Fibroblast of skin of right quadriceps (primary cell): ENCODE data around the gene ST8SIA2.

ENCODE experiments used
- DNase-seq: peaks from one replicate; pipeline ENCODE4 v3.0.0-alpha.2; 2013

ST8SIA2 gene, protein sequence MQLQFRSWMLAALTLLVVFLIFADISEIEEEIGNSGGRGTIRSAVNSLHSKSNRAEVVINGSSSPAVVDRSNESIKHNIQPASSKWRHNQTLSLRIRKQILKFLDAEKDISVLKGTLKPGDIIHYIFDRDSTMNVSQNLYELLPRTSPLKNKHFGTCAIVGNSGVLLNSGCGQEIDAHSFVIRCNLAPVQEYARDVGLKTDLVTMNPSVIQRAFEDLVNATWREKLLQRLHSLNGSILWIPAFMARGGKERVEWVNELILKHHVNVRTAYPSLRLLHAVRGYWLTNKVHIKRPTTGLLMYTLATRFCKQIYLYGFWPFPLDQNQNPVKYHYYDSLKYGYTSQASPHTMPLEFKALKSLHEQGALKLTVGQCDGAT

DNA sequence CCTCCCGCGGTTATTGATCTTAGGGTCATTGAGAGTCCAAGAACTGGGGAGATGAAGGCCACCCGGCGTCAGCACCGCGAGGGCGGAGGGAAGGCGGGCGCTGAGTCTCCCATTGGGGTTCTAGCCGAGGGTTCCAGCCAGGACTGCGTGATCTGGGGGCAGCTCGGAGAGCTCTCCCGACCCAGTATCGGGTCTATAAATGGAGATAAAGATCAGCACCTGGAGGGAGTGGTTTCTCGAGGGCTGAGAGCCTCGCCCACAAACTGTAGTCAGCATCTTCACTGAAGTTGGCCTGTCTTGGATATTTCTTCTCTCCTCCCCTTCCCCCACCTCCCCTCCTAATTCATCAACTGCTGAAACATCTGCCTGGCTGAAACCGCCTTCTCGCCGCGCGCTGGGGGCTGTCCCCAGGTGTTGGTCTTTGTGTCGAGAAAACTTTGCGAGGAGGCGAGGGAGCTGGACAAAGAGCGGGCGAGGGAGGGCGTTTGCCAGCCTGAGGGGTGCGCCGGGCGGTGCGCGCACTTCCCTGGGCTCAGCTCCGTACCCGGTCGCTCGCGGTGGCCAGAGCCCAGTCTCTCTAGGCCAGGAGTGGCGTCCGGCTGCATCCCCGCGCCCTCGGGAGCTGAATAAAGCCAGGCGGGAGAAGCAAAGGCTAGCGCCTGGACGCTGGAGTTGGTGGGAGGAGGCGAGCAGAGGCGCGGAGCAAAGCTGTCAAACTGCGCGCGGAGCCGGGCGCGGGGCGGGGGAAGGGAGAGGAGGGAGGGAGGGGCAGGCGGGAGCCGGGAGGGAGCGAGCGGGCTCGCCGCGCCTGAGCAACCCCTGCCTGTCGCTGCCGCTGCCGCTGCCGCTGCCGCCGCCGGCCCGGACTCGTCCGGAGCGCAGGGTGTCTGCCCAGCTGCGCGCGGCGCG lies at the start of gene ST8SIA2:
TSS of gene ST8SIA2 (plus strand) at position 811 of the 909 bp plus-strand sequence. CDS start 184 bp downstream, outside the sequence.
- peak; percentile 49 for DNase-seq

DNA sequence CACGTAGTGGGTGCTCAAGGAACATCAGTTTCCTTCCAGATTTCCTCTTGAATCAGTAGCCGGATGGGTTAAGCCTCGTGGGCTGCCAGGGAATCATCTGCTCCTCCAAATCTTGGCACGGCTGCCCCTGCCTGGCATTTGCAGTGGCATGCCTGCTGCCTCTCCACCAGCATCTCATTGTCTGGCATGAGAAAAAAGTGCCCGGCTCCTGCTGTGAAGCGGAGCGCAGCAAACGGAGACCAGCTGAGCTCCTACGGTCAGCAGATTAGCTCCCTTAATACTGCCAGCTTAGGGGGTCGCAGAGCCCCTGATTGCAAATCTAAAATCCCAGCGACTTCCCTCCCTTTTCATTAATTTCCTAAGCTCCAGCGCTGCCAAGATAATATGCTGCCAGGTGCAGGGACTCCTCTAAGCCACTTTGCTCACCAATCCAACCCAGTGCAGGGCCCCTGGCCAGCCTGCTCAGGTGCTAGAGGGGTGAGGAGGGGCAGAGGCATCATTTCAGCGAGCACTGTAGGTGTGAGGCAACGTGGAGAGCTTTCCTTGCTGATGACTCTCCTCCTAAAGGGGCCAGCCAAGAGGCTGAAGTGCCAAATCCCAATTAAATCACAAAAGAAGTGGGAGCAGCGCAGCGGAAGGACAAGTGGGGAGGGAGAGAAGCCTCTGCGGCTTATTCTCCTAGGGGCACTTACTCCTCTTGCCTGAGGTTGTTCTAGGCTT lies 49.6 kb upstream of the ST8SIA2 start:
- DNase-seq: no peak

DNA sequence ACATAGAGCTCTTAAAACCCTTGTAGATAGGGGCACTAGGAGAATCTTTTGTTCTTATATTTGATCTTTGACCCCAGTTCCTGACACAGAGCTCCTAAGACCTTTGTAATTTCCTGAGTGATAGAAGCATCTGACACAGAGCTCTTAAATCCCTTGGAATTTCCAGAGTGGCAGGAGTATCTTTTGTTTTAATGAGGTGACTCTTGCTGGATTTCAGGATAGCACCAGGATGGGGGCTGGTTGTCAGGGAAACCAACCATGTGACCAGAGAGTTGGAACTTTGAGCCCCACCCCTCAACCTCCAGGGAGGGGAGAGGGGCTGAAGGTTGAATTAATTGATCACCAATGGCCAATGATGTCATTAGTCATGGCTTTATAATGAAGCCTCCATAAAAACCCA lies 47.6 kb upstream of the ST8SIA2 start:
- DNase-seq: no peak

DNA sequence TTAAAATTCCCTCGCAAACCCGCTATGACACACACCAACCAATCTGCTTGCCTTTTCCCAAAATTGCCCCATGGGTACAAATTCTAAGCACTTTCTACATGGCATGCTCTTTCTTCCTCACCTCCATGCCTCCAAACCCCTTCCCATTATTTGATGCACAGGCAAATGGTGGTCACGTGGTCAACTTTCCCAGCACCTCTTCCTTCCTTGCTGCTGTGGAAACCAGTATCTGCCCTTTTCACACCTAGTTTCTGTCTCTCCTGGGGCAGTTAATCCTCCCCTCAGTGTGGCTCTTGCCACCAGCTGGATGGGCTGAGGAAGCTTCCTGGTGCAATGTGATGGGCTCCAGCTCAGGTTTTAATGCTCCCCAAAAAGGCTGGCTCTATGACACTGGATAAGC lies 38.4 kb upstream of the ST8SIA2 start:
- no peak for DNase-seq

DNA sequence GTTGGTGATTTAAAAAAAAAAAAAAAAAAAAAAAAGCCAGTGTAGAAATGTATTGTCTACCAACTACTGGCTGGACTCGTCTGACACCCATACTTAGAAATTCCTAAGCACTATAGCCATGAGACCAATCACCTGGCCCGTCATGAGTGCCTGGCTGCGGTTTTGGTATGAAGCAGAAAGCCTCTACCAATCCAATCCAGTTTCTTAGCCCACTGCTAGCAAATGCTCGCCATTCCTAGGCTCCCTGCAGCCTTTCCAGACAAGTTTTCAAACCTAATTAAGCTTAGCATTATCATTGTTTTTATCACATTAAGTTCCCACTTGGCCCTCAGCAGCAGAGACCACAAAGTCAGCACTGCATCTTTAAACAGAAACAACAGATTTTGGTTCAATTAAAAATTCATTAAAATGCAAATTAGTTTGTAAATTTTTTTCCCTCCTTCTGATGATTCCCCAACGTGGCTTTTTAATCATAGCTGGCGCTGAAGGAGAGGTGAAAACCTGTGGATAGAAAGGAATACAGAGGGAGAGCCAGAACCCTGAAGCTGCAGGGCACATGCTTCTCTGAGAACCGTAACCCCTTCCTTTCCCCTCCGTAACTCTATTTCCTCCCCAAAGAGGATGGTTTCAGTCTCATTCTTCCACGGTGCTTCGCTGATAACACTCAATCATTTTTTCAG lies 32.2 kb upstream of the ST8SIA2 start:
- DNase-seq: no peak

DNA sequence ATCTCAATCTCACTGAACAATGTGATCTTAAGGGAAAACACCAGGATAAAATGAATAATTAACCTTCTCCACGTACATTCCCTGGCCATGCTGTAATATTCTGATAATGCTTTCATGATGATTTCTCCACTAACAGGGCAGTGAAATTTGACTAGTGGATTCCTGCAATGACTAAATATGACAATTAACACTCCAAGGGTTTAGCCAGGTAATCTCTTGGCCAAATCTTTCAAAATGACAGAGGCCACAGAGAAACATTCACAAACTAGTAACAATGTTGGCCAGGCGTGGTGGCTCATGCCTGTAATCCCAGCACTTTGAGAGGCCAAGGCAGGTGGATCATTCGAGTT lies 31.7 kb upstream of the ST8SIA2 start:
- no peak for DNase-seq

DNA sequence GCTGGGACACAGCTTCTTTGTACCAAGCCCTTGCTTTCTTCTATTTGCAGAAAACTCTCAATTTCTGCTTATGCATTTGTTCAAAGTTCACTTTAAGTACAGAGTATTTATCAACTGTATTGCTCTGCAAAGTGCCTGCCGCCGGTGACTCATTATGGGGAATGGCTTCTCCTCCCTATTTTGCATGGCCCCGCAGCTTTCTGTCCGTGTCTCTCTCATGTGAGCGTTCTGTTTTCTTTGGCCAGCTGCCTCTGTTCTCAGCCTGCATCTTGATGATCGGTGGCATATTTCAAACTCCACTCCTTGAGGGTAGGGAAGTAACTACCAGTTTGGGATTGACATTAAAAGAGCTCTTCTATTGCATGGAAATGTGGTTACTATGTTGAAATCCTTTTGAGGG lies 28.6 kb upstream of the ST8SIA2 start:
- DNase-seq: peak; percentile 57

DNA sequence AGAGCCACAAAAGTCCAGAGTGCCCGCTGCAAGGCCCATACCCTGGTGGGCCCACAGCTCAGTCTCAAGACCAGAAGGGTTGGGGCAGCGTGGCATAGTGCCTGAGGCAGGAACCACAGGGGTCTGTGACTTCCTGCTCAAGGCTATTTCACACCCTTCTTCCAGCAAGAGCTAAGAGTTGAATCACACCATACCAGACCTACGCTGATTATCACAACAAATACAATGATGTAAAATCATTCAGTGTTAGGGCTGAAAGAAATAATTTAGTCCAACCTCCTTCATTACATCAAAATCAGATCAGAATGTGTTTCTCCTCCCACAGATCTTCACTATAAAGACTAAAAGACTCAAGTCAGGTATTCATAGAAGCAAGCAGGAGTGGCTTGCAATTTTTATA lies 27.8 kb upstream of the ST8SIA2 start:
- DNase-seq: no peak

DNA sequence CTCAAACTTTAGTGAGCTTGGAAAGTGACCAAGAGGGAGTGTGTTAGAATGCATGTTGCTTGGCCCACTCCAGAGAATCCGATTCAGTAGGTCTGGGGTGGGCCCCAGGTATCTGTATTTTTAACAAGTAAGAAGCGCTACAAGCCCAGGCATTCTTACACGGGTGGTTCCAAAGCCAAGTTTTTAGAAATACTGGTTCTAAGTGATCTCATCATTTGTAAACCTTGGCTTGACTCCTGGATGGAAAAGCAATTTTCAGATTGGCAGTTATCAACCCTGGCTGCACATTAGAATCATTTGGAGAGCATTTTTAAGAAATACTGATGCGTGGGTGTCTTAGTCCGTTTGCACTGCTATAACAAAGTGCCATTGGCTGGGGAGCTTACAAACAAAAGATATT lies 27.3 kb upstream of the ST8SIA2 start:
- no peak for DNase-seq

DNA sequence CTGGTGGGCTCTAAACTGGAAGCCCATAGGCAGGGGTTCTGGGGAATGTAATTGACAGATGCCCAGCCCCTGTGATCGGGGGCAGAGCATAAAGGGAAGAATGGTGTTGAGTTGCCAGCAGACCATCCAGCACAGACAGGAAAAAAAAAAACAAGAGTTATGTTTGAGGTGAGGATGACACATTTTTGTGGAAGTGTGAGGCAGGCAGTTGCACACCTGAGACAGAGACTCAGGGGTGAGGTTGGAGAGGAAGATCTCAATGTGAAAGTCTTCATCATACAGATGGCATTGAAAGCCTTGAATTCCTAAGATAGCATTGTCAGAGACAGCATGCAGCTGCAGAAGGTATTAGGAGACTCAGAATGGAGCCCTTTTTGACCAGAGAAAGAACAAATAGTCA lies 18.6 kb upstream of the ST8SIA2 start:
- DNase-seq: no peak

DNA sequence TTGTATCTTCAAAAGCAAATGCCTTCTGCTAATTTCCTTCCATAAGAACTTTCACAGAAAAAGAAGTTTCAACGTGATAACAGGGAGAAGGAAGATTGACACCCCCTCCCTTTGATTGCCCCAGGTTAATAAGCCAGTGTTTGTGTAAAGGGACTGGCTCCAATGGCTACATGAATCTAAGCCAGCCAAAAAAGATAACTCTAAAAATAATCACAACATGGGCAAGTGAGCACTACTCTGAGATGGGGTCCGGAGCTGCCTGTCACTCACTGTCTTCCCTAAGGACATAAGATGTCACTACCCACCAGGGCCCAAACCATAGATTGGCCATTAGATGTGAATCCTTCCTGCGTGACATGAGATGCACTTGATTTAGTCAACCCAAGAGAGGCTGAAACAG lies 17.6 kb upstream of the ST8SIA2 start:
- no peak for DNase-seq

DNA sequence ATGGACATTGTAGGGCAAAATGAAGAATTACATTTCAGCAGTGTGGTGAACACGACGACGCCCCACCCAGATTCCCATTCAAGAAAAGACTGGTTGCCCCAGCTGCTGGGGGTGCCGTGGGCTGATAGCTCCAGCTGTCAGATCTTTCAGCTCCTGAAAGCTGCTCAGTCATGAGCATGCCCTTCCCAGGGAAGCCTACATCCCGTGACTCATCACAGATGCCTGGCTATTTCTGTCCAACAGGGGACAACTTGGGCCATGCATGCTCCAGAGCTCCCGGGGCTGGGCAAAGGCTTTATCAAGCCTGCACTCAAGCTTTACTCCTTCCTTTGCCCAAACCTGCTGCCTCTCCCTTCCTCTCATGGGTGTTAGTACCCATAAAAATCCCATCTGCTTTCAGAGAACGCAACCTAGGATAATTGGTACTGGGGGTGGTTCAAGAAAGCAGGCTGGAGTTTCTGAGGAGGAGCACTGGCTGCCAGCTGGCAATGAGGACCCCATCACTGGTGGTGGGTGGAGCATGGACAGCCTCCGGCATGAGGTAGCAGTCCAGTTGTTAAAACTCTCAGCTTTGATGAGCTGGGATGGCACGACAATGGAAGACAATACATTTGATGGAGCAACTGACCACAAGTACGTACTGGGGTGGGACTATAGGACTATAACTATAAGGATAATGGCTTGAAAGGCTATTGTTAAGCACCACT lies 16.4 kb upstream of the ST8SIA2 start:
- DNase-seq: peak; percentile 28

DNA sequence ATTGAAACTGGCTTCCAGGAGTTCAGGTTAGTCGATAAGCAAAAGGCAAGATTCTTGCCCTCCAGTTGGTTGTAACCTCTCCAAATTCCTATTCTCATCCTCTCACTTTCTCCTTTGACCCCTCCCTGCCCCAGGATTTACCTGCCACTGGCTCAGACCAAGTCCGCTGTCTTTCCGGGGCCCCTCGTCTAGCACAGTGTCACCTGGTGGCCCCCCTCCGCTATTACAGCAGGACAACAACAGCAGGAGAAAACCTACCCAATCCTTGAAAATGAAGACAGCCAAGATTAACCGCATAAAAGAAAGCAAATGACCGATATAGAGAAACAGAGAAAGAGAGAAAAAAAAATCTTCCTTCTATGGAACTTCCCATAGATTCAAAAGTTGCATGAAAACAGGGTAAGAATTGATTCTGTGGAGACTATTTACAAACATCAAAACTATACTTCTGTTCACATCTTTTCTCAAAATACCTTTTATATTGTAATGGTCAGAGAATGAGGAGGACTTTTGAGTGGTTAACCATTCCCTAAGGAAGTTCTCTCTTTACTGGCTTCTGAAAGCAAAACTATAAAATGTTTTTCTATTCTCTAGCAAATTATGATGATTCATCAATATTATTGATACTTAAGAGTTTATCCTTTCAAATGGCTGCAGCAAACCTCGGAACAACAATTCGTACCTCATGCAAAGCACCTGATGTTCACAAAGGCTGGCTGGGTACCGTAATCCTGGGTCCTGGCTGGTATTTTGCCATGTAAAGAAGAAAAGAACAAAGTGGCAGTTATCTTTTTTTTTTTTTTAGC lies 10.0 kb upstream of the ST8SIA2 start:
- DNase-seq: peak; percentile 10

DNA sequence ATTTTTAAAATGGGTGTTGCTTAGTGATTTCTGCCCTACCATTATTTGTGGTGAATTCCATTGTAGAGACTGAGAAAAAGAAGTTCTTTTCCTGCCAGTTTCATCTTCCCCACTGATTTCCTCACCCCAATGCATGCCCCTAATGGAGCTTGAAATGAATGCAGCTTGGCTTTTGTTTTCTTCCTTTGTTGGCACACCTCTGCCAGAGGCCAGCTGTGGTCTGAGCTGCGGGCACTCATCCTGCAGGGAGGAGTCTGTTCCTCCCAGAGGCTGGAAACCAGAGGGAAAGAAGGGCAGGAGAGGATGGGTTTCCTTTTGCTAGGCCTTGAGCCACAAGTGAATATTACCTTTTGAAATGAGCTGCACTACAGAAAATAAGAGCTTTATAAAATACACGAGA lies 9.3 kb upstream of the ST8SIA2 start:
- no peak for DNase-seq

DNA sequence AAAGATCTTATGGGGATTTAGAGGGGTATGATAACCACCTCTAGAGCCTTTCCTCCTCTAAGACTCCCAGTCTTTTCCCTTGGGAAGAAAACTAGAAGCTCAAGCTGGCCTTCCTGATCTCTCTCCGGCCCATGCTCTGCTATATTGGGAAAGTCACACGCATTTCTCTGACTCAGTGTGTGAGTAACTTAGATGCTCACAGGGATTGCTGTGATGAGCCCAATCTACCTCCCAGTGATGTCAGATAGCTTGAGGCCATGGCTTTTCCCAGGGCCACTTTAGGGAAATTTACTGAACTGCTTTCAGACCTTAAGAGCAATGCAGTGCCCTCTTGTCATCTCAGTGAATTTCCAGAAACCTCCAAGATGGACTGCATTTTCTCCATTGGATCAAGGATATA lies 8.6 kb upstream of the ST8SIA2 start:
- peak; percentile 52 for DNase-seq

DNA sequence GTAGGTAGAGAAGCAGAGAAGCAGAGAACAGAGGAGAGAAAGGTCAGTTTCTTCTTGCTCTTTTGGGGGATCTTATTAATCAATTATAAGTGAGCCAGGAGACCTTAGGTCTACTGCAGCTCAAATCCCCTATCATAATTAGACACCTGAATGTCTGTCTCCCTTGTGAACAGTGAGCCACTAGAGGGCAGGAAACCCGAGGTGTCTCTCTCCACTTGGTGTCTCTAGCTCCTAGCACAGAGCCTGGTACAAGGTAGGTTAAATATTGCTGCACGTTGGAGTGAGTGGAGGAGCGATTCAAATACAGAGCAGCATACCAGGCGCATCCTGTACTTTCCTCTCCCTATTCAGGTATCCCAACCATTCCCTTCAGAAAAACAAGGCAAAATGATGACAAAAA lies 2.0 kb upstream of the ST8SIA2 start:
- DNase-seq: peak; percentile 52

DNA sequence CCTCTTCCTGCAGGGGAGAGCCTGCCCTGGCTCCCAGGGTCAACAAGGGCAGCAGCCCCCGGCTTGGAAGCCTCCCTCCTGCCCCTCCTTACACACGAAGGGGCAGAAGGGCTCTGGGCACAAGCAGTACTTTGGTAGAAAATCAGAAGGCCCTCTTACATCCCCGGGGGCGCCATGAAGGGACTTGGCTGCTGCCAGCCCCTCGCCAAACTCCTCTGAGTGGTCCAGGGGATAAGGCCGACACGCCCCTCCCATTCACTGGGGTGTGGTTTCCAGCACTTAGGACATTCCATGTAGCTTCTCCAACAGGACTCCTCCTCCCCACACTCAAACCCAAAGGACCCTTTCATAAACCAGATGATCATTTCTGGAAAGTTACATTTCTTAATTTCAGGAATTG lies 1.2 kb upstream of the ST8SIA2 start:
- no peak for DNase-seq

DNA sequence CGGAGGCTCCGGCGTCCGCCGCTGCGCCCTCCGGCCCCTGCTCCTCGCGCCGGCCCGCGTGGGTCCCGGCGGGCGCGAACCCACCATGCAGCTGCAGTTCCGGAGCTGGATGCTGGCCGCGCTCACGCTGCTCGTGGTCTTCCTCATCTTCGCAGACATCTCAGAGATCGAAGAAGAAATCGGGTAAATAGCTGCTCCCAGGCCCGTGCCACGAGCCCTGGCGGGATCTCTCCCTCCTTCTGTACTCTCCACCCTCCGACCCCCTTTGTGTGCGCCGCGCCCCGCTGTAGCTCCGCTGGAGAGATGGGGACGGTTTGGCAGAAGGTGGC lies 263 bp downstream of the ST8SIA2 start:
- peak; percentile 19 for DNase-seq

DNA sequence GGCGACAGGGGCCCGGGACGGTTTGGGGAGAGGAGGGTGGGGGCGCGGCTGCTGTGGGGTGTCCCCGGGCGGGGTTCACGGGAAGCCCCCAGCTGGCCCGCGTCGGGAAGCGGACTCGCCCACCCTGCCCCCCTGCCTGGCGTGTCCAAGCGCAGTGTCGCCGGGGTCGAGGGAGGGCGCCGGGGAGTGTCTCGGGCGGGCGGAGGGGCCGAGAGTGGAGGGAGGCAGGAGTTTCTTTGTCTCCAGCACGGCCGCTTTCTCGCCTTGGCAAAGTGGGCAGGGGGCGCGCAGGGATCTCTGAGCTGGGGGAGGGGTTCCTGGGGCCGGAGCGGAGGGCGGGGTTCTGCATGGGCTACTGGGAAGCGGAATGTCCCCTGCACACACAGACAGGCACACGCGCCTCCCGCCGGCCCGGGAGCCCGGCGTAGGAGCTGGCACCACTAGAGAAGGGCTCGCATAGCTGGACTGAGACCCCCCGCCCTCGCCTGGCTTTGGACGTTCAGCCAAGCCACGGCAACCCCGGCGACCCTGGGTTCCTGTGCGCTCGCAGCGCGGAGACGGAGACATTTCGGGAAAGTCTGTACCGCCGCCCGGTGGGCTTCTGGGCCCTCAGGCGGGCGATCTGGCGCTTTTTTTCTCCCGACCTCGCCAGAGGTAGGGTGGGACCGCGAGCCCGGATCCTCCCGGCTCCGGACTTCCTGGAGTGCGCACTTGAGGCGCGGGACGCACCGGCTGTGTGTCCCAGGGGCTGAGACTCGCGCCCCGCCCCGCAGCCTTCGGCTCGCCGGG lies 822 bp downstream of the ST8SIA2 start:
- DNase-seq: peak; percentile 19

DNA sequence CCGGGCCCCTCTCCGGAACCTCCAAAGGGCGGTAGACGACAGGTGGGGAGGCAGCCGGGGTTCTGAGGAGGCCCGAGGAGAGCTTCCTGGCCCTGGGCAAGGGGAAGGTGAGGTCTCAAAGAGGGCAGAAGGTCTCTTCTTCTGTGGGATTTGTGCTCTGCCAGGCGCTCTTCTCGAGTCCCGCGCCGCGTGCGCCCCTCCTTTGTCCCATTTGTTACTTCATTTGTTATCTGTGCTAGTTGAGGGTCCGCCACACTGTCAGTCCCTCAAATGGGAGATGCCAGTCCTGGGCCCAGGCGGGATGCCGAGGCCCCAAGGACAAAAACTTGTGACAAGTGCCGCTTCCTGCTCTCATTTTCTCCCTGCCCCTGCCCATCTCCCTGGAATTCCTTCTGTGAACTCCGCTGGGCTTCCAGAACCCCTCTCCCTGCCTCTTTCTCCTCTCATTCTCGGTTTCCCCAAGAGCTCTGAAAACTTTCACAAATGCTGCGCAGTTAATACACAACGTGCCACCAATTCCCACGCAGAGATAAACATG lies 1.5 kb downstream of the ST8SIA2 start:
- DNase-seq: no peak
